CD14-positive monocyte (primary cell): ENCODE measurements around the gene NOTCH3. TPM values are rescaled to one million over a fixed set of nuclear protein-coding genes. Genes with fewer than 3 reads are reported as not detected.
A peak's percentile ranks its signal among the peaks of the same experiment; 100 is the strongest.

ENCODE experiments used
- DNase-seq, 3 donors: peaks; one replicate each; pipeline ENCODE4 v3.0.0-alpha.2; 2011 to 2022
- H2AFZ ChIP-seq: 2 replicates; pipeline ENCODE4 v1.6.0; 2012; ENCODE audit warnings: mild to moderate bottlenecking, low read depth, low read length, inconsistent platforms; ENCODE audit not compliant: insufficient read depth, poor library complexity, severe bottlenecking
- H3K27ac ChIP-seq, 2 donors: 1 replicate in 1 of 2; 2 replicates in 1 of 2; pipeline ENCODE4 v1.5.1; 2012 to 2013; ENCODE audit warnings: low read length in 2 of 2, control low read depth in 1 of 2, inconsistent platforms in 1 of 2, low read depth in 1 of 2, mild to moderate bottlenecking in 1 of 2
- H3K27me3 ChIP-seq, 2 donors: one replicate each; pipeline versions ENCODE4 v1.6.0 to v1.6.1; 2011 to 2013; ENCODE audit warnings: low read length in 2 of 2; ENCODE audit not compliant: control insufficient read depth in 2 of 2, insufficient read depth in 2 of 2
- H3K36me3 ChIP-seq, 2 donors: replicated peaks in 1 of 2; 1 replicate in 1 of 2; 2 replicates in 1 of 2; pipeline versions ENCODE4 v1.5.1 to v1.6.1; 2012 to 2013; ENCODE audit warnings: low read length in 2 of 2, control low read depth in 1 of 2, inconsistent platforms in 1 of 2, mild to moderate bottlenecking in 1 of 2; ENCODE audit not compliant: insufficient read depth in 2 of 2, control insufficient read depth in 1 of 2
- H3K4me1 ChIP-seq, 2 donors: 1 replicate in 1 of 2; 2 replicates in 1 of 2; pipeline versions ENCODE4 v1.5.1 to v1.6.1; 2012 to 2013; ENCODE audit warnings: low read length in 2 of 2, control low read depth in 1 of 2, inconsistent platforms in 1 of 2, mild to moderate bottlenecking in 1 of 2, moderate library complexity in 1 of 2; ENCODE audit not compliant: insufficient read depth in 2 of 2, control insufficient read depth in 1 of 2
- H3K4me2 ChIP-seq: replicated peaks from 2 replicates; pipeline ENCODE3; 2012; ENCODE audit warnings: low read length, moderate library complexity, mild to moderate bottlenecking; ENCODE audit not compliant: poor library complexity, severe bottlenecking; ENCODE audit errors: extremely low read depth
- H3K4me3 ChIP-seq, 3 experiments: fragments of 200-600 bp in 1 of 3; sonication (generic) in 1 of 3; replicated peaks in 1 of 3; 1 replicate in 2 of 3; 2 replicates in 1 of 3; pipeline ENCODE4 v1.5.1; 2011 to 2013; ENCODE audit warnings: low read length in 3 of 3, mild to moderate bottlenecking in 3 of 3, control low read depth in 2 of 3, low read depth in 2 of 3, inconsistent platforms in 1 of 3, moderate library complexity in 1 of 3
- H3K79me2 ChIP-seq: 2 replicates; pipeline ENCODE4 v1.6.0; 2012; ENCODE audit warnings: mild to moderate bottlenecking, control low read depth, inconsistent platforms, low read length, moderate library complexity; ENCODE audit not compliant: insufficient read depth
- H3K9ac ChIP-seq: 2 replicates; pipeline ENCODE4 v1.6.0; 2017; ENCODE audit warnings: low read length, mild to moderate bottlenecking; ENCODE audit not compliant: insufficient read depth, poor library complexity, severe bottlenecking
- H3K9me3 ChIP-seq, 2 donors: replicated peaks in 1 of 2; 1 replicate in 1 of 2; 2 replicates in 1 of 2; pipeline versions ENCODE4 v1.5.1 to v1.6.1; 2012 to 2013; ENCODE audit warnings: low read length in 2 of 2, control low read depth in 1 of 2; ENCODE audit not compliant: control insufficient read depth in 1 of 2, insufficient read depth in 1 of 2
- H4K20me1 ChIP-seq: 2 replicates; pipeline ENCODE4 v1.6.0; 2012; ENCODE audit warnings: mild to moderate bottlenecking, low read length, control low read depth, moderate library complexity; ENCODE audit not compliant: insufficient read depth
- H3K27ac Mint-ChIP-seq, 7 donors: one replicate each; pipeline ENCODE4 v1.8.0; 2020; ENCODE audit warnings: mild to moderate bottlenecking in 7 of 7, mixed read lengths in 7 of 7, moderate library complexity in 6 of 7, inconsistent platforms in 2 of 7
- H3K27me3 Mint-ChIP-seq, 3 donors: one replicate each; pipeline ENCODE4 v1.8.0; 2021 to 2022; ENCODE audit warnings: low read depth in 3 of 3, mild to moderate bottlenecking in 3 of 3, mixed read lengths in 3 of 3, moderate library complexity in 3 of 3, inconsistent platforms in 1 of 3
- H3K36me3 Mint-ChIP-seq, 2 donors: one replicate each; pipeline ENCODE4 v1.8.0; 2020; ENCODE audit warnings: mixed read lengths in 2 of 2, inconsistent platforms in 1 of 2, mild to moderate bottlenecking in 1 of 2
- H3K4me1 Mint-ChIP-seq: one replicate; pipeline ENCODE4 v1.8.0; 2020; ENCODE audit warnings: mild to moderate bottlenecking, mixed read lengths
- H3K4me3 Mint-ChIP-seq, 2 donors: one replicate each; pipeline ENCODE4 v1.8.0; 2020; ENCODE audit warnings: mild to moderate bottlenecking in 2 of 2, mixed read lengths in 2 of 2, moderate library complexity in 1 of 2
- H3K9me3 Mint-ChIP-seq, 7 donors: one replicate each; pipeline ENCODE4 v1.8.0; 2020 to 2022; ENCODE audit warnings: mixed read lengths in 7 of 7, mild to moderate bottlenecking in 6 of 7, moderate library complexity in 6 of 7, inconsistent platforms in 2 of 7
- WGBS: methylation state at CpG from one replicate; pipeline ENCODE4 v1.1.5; 2013; ENCODE audit warnings: missing lambda C conversion rate; ENCODE audit not compliant: insufficient coverage; 5-methylcytosine and 5-hydroxymethylcytosine counted together
- intact Hi-C, 2 donors: fragments of 100-400 bp; cut with micrococcal nuclease; formaldehyde crosslinking; loops; one replicate each; pipeline versions ENCODE4 v1.15.0 to v1.15.1; 2023
- polyA plus RNA-seq, 3 donors: library from polyadenylated mRNA; depleted of rRNA in 1 of 3; unstranded in 2 of 3; stranded (reverse) in 1 of 3; fragments of 300-500 nt in 2 of 3; fragments of >200 nt in 1 of 3; fragmentation: Illumina TruSeq in 2 of 3; gene quantifications; 1 replicate in 2 of 3; 2 replicates in 1 of 3; pipeline ENCODE4 v1.2.3, GENCODE V29; 2012 to 2021
- TF ChIP-seq, protein P1 (sequence below): fragments of 200-600 bp; IDR thresholded peaks from one replicate; pipeline ENCODE4 v1.8.0; 2022; ENCODE audit warnings: antibody characterized with exemption, mild to moderate bottlenecking

NOTCH3 gene
- polyA plus RNA-seq, 3 donors, result 0.05 to 0.51 TPM; not detected in 1

- TF ChIP-seq, protein P1, sequence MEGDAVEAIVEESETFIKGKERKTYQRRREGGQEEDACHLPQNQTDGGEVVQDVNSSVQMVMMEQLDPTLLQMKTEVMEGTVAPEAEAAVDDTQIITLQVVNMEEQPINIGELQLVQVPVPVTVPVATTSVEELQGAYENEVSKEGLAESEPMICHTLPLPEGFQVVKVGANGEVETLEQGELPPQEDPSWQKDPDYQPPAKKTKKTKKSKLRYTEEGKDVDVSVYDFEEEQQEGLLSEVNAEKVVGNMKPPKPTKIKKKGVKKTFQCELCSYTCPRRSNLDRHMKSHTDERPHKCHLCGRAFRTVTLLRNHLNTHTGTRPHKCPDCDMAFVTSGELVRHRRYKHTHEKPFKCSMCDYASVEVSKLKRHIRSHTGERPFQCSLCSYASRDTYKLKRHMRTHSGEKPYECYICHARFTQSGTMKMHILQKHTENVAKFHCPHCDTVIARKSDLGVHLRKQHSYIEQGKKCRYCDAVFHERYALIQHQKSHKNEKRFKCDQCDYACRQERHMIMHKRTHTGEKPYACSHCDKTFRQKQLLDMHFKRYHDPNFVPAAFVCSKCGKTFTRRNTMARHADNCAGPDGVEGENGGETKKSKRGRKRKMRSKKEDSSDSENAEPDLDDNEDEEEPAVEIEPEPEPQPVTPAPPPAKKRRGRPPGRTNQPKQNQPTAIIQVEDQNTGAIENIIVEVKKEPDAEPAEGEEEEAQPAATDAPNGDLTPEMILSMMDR, result no peak
- H3K4me3 Mint-ChIP-seq, result peak overlapping the region; percentile 16 to 70
- WGBS, result 85% methylated on average over 4 of the region's 10 CpGs
- Histone ChIP-seq H3K4me1 (peaks cover 30 to 40% of the 10 kb centered on the region in 2 donors), H3K27ac (no peak overlapping the region), H2AFZ (peak overlapping the region; percentile 33), H3K9ac (no peak overlapping the region), H3K4me2 (no peak overlapping the region), H3K79me2 (no peaks in the 10 kb centered on the region), H3K27me3 (peaks cover 17 to 28% of the 10 kb centered on the region in 2 donors), H4K20me1 (peaks cover 9% of the 10 kb centered on the region), H3K9me3 (peaks cover 0 to 4% of the 10 kb centered on the region in 2 donors), H3K4me3 (peak overlapping the region in 1 of 3 experiments; percentile 72), H3K36me3 (peaks cover 4 to 10% of the 10 kb centered on the region in 2 donors)
- peak in 2 of 3 donors; percentile 39 to 76 for DNase-seq
- H3K27ac Mint-ChIP-seq, result peak overlapping the region in 1 of 7 donors; percentile 18
- H3K27me3 Mint-ChIP-seq, result peaks cover 26 to 51% (median 47%) of the 10 kb centered on the region in 3 donors
- H3K9me3 Mint-ChIP-seq, result peaks cover 0 to 14% (median 7%) of the 10 kb centered on the region in 7 donors
- peaks cover 18 to 20% of the 10 kb centered on the region in 2 donors for H3K36me3 Mint-ChIP-seq
- peaks cover 40% of the 10 kb centered on the region for H3K4me1 Mint-ChIP-seq
- intact Hi-C loops, result loop anchor here (5.0 kb wide), 2 partner anchors 34 to 54 kb away; no protein-coding TSS in a partner anchor
Observed at GRCh38 chr19:15231271-15231670, 30.5 kb upstream of the NOTCH3 start.

- Mint-ChIP-seq H3K27me3 (peaks cover 25 to 57% (median 47%) of the 10 kb centered on the region in 3 donors), H3K27ac (peak overlapping the region in 1 of 7 donors; percentile 45), H3K9me3 (peaks cover 0 to 8% (median 2%) of the 10 kb centered on the region in 7 donors), H3K4me3 (no peak overlapping the region), H3K4me1 (peaks cover 35% of the 10 kb centered on the region), H3K36me3 (peaks cover 1 to 9% of the 10 kb centered on the region in 2 donors)
- Histone ChIP-seq H4K20me1 (no peaks in the 10 kb centered on the region), H3K27me3 (peaks cover 16 to 24% of the 10 kb centered on the region in 2 donors), H3K4me2 (no peak overlapping the region), H3K27ac (no peak overlapping the region), H2AFZ (no peak overlapping the region), H3K9ac (no peak overlapping the region), H3K9me3 (peaks cover 0 to 4% of the 10 kb centered on the region in 2 donors), H3K4me1 (peaks cover 26 to 38% of the 10 kb centered on the region in 2 donors), H3K36me3 (no peaks in the 10 kb centered on the region), H3K79me2 (no peaks in the 10 kb centered on the region), H3K4me3 (no peak overlapping the region)
- intact Hi-C loops, result no loop called here
- TF ChIP-seq, protein P1, result no peak
- 100% methylated on average over 2 of the region's 7 CpGs for WGBS
- no peak for DNase-seq
Observed at GRCh38 chr19:15227261-15227660, 26.5 kb upstream of the NOTCH3 start.
